Epithelial cell of proximal tubule (primary cell): ENCODE results near the gene NUP133. TPM values are rescaled to one million over a fixed set of nuclear protein-coding genes. Genes with fewer than 3 reads are reported as not detected.

ENCODE experiments used
- DNase-seq: peaks from one replicate; pipeline ENCODE4 v3.0.0-alpha.2; 2011; ENCODE audit warnings: low read depth
- H3K4me3 ChIP-seq: 2 replicates; pipeline ENCODE4 v1.5.1; 2011; ENCODE audit warnings: low read depth, mild to moderate bottlenecking, low read length
- CTCF ChIP-seq: conservative IDR thresholded peaks from 2 replicates; pipeline ENCODE4 v1.5.1; 2012; ENCODE audit warnings: low read depth, mild to moderate bottlenecking, low read length
- total RNA-seq: library from RNA; depleted of rRNA; stranded (reverse); fragments of >200 nt; gene quantifications from 2 replicates; pipeline ENCODE4 v1.2.3, GENCODE V29; 2015

The NUP133 gene
- total RNA-seq, 1 donor from 2014 or later: 41.1 TPM

- DNase-seq: no peak
These were observed 70.1 kb downstream of the NUP133 start for GRCh38 chr1:229438021-229438420.

GRCh38 chr1:229437443-229437842 is 70.7 kb downstream of the NUP133 start:
- DNase-seq: no peak
- H3K4me3 ChIP-seq: no peak overlapping the region
- no peak for TF ChIP-seq CTCF

More at GRCh38 chr1:229438021-229438420, 70.1 kb downstream of the NUP133 start:
- no peak for TF ChIP-seq CTCF
- no peak overlapping the region for H3K4me3 ChIP-seq

- H3K4me3 ChIP-seq: no peak overlapping the region
- no peak for DNase-seq
- TF ChIP-seq CTCF: no peak
These were observed 71.9 kb downstream of the NUP133 start for GRCh38 chr1:229436201-229436600.

- no peak for TF ChIP-seq CTCF
- H3K4me3 ChIP-seq: no peak overlapping the region
- DNase-seq: no peak
These were observed 73.5 kb downstream of the NUP133 start for GRCh38 chr1:229434641-229435051.

- no peak for DNase-seq
- TF ChIP-seq CTCF: no peak
These were observed 74.0 kb downstream of the NUP133 start, which contains the start of gene ACTA1 for GRCh38 chr1:229434005-229434640. TSS of gene ACTA1 (minus strand) at chr1:229434094. CDS start at chr1:229433115, 979 bp downstream.

GRCh38 chr1:229433364-229434004 is 74.7 kb downstream of the NUP133 start:
- DNase-seq: no peak
- no peak for TF ChIP-seq CTCF
- H3K4me3 ChIP-seq: no peak overlapping the region

More at GRCh38 chr1:229434005-229434640, 74.0 kb downstream of the NUP133 start, which contains the start of gene ACTA1:
- H3K4me3 ChIP-seq: no peak within 1 kb of the TSS

- no peak for DNase-seq
- TF ChIP-seq CTCF: no peak
- no peak overlapping the region for H3K4me3 ChIP-seq
These were observed 75.2 kb downstream of the NUP133 start for GRCh38 chr1:229432905-229433304.
